Prostate gland (tissue), 2 donors: ENCODE data around the gene TTLL12.

ENCODE experiments used
- POLR2A ChIP-seq: fragments of 450-650 bp; IDR thresholded peaks from one replicate; pipeline ENCODE4 v1.6.1; 2016; ENCODE audit warnings: antibody characterized with exemption, mild to moderate bottlenecking
- POLR2AphosphoS5 ChIP-seq: sonication (generic); formaldehyde crosslinking; IDR thresholded peaks from one replicate; pipeline ENCODE4 v1.6.1; 2017; ENCODE audit warnings: antibody characterized with exemption
- TF ChIP-seq, protein P1 (sequence below), 4 experiments: fragments of 200-600 bp in 2 of 4; fragments of 450-650 bp in 2 of 4; sonication (generic) in 2 of 4; IDR thresholded peaks; 1 replicate in 3 of 4; 2 replicates in 1 of 4; pipeline ENCODE4 v1.5.1; 2016 to 2019; ENCODE audit warnings: antibody characterized with exemption in 4 of 4, mild to moderate bottlenecking in 2 of 4, moderate library complexity in 2 of 4

DNA sequence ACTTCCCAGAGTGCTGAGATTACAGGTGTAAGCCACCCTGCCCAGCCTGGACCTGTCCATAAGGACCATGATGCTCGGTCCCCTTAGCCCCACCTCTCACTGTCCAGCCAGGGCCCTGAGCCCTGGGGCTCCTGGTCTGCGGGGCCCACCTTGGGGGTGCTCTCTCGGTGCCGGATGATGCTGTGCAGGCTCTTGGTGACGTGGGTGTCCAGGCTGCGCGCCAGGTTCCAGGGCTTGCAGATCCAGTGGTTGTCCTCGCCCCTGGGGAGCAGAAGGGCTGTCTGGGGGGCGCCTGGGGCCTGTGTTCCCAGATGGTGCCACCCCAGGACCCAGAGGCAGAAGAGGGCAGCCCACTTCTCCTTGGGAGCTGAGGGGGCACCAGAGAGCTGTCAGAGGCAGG is 13.4 kb downstream of the TTLL12 start:
- TF ChIP-seq, protein P1, sequence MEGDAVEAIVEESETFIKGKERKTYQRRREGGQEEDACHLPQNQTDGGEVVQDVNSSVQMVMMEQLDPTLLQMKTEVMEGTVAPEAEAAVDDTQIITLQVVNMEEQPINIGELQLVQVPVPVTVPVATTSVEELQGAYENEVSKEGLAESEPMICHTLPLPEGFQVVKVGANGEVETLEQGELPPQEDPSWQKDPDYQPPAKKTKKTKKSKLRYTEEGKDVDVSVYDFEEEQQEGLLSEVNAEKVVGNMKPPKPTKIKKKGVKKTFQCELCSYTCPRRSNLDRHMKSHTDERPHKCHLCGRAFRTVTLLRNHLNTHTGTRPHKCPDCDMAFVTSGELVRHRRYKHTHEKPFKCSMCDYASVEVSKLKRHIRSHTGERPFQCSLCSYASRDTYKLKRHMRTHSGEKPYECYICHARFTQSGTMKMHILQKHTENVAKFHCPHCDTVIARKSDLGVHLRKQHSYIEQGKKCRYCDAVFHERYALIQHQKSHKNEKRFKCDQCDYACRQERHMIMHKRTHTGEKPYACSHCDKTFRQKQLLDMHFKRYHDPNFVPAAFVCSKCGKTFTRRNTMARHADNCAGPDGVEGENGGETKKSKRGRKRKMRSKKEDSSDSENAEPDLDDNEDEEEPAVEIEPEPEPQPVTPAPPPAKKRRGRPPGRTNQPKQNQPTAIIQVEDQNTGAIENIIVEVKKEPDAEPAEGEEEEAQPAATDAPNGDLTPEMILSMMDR (IDR thresholded peaks at IDR 0.05): no peak
- TF ChIP-seq POLR2A (no peak), POLR2AphosphoS5 (no peak)
